H1 (cell line): ENCODE data around the gene NAB1. TPM values are rescaled to one million over a fixed set of nuclear protein-coding genes. Genes with fewer than 3 reads are reported as not detected.

Source experiments
- ATF3 ChIP-seq: IDR thresholded peaks from 2 replicates; pipeline ENCODE4 v1.6.1; 2011; ENCODE audit warnings: low read depth, mild to moderate bottlenecking, low read length; ENCODE audit not compliant: insufficient read depth
- polyA plus RNA-seq, 7 experiments: library from polyadenylated mRNA; depleted of rRNA in 3 of 7; stranded (reverse) in 5 of 7; unstranded in 2 of 7; fragments of >200 nt in 5 of 7; fragments of 200-250 nt in 2 of 7; gene quantifications; 1 replicate in 5 of 7; 2 replicates in 1 of 7; 4 replicates in 1 of 7; pipeline versions ENCODE4 v1.2.1 to v1.2.3, GENCODE V29; 2011 to 2013; ENCODE audit warnings: missing spikeins in 2 of 7, mixed read lengths in 2 of 7
- total RNA-seq: library from RNA; stranded (reverse); fragmentation: NEBNext Ultra II Directional; extraction: Animal tissue kit (Norgen Biotek cat#: 25700); gene quantifications from 2 replicates; pipeline ENCODE4 v1.2.1, GENCODE V29; 2021

NAB1 gene
- total and polyA plus RNA-seq, 2 of the 8 experiments (the other 6 are each of a cell fraction or from before 2014, with no cell fraction given) = 8.5 to 28.6 TPM

- no peak for TF ChIP-seq ATF3
These were observed 48.0 kb downstream of the NAB1 start (continued) for GRCh38 chr2:190696792-190697398.
